NCI-H187 (cell line): ENCODE results near the gene CD48.
"Not testable (repeated sequence)": the region's sequence is repeated elsewhere in the genome, so short reads cannot be mapped to it uniquely, and the experiment has no call there.

Experiments
- DNase-seq, 2 experiments: peaks; one replicate each; lab custom pipeline; 2025; lab: John Stamatoyannopoulos, UW

CD48 gene

GRCh38 chr1:160741612-160742348 is 30.2 kb upstream of the CD48 start:
- DNase-seq = no peak

- no peak for DNase-seq
Observed at GRCh38 chr1:160741092-160741501, 29.5 kb upstream of the CD48 start.

GRCh38 chr1:160740133-160740688 is 28.6 kb upstream of the CD48 start:
- no peak for DNase-seq

- no peak for DNase-seq
Observed at GRCh38 chr1:160739098-160739511, 27.5 kb upstream of the CD48 start, which contains the start of gene SLAMF7. Gene SLAMF7 (plus strand): TSS chr1:160739247. CDS start chr1:160739302, 55 bp downstream.

GRCh38 chr1:160738271-160738670 is 26.6 kb upstream of the CD48 start:
- DNase-seq = no peak

GRCh38 chr1:160734301-160734700 is 22.7 kb upstream of the CD48 start:
- DNase-seq = no peak

- DNase-seq = no peak
Observed at GRCh38 chr1:160733898-160734297, 22.3 kb upstream of the CD48 start.

- no peak for DNase-seq
Observed at GRCh38 chr1:160731990-160732389, 20.4 kb upstream of the CD48 start.

- DNase-seq = not testable (repeated sequence)
Observed at GRCh38 chr1:160731564-160731963, 19.9 kb upstream of the CD48 start.

GRCh38 chr1:160727316-160727640 is 15.7 kb upstream of the CD48 start:
- DNase-seq = no peak

GRCh38 chr1:160726498-160727315 is 15.1 kb upstream of the CD48 start:
- peak; percentile 74 to 89 for DNase-seq

- DNase-seq = no peak
Observed at GRCh38 chr1:160726114-160726497, 14.5 kb upstream of the CD48 start.

GRCh38 chr1:160724465-160725242 is 13.0 kb upstream of the CD48 start:
- peak; percentile 14 to 68 for DNase-seq

GRCh38 chr1:160723332-160723731 is 11.7 kb upstream of the CD48 start:
- no peak for DNase-seq

GRCh38 chr1:160722726-160723125 is 11.1 kb upstream of the CD48 start:
- DNase-seq = no peak

GRCh38 chr1:160721473-160721872 is 9.9 kb upstream of the CD48 start:
- DNase-seq = no peak

GRCh38 chr1:160720356-160721085 is 8.9 kb upstream of the CD48 start:
- no peak for DNase-seq

GRCh38 chr1:160718210-160718609 is 6.6 kb upstream of the CD48 start:
- DNase-seq = no peak

GRCh38 chr1:160717306-160717705 is 5.7 kb upstream of the CD48 start:
- DNase-seq = no peak

- no peak for DNase-seq
Observed at GRCh38 chr1:160716013-160716412, 4.4 kb upstream of the CD48 start.

GRCh38 chr1:160714034-160714648 is 2.5 kb upstream of the CD48 start:
- DNase-seq = not testable (repeated sequence)
